Measurements from ENCODE around the gene DOCK2.

Gene DOCK2

DNA sequence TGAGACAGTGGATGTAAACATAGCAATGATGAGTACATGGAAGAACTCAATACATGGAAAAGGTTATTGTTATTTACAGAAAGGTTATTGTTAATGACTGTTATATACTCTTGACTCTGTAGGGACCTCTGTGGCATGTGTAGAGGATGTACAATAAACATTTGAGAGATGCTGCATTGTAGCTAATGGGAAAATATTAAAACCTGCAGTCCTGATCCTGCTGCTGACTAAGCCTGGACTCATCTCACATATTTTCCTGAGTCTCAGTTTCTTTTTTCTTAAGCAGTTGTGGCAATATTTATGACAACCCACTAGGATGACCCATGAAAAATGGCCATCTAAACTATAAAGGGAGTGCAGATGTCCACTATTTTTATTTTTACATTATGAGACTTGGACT lies 75.4 kb downstream of the DOCK2 start:
- no peak overlapping the region for H3K4me2 ChIP-seq (ENCODE audit: low read length)
- peaks cover 96% of the 10 kb centered on the region for H3K36me3 ChIP-seq (ENCODE audit: control insufficient read depth, low read length)
- no peak overlapping the region for H3K27ac ChIP-seq (ENCODE audit: low read depth, low read length)
- H3K79me2 ChIP-seq (ENCODE audit: control insufficient read depth, low read length) = no peaks in the 10 kb centered on the region
- H3K9me2 ChIP-seq (replicated peaks; ENCODE audit: control insufficient read depth, low read length) = no peaks in the 10 kb centered on the region
- H4K20me1 ChIP-seq (ENCODE audit: control insufficient read depth, insufficient read depth, low read depth, low read length) = no peaks in the 10 kb centered on the region
- no peaks in the 10 kb centered on the region for H3F3A ChIP-seq (ENCODE audit: control insufficient read depth, insufficient read depth)
- no peak for TF ChIP-seq EZH2phosphoT487 (IDR thresholded peaks at IDR 0.05; ENCODE audit: borderline replicate concordance, low read length)
- TF ChIP-seq, protein P1, sequence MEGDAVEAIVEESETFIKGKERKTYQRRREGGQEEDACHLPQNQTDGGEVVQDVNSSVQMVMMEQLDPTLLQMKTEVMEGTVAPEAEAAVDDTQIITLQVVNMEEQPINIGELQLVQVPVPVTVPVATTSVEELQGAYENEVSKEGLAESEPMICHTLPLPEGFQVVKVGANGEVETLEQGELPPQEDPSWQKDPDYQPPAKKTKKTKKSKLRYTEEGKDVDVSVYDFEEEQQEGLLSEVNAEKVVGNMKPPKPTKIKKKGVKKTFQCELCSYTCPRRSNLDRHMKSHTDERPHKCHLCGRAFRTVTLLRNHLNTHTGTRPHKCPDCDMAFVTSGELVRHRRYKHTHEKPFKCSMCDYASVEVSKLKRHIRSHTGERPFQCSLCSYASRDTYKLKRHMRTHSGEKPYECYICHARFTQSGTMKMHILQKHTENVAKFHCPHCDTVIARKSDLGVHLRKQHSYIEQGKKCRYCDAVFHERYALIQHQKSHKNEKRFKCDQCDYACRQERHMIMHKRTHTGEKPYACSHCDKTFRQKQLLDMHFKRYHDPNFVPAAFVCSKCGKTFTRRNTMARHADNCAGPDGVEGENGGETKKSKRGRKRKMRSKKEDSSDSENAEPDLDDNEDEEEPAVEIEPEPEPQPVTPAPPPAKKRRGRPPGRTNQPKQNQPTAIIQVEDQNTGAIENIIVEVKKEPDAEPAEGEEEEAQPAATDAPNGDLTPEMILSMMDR (IDR thresholded peaks at IDR 0.05; ENCODE audit: low read depth, low read length, poor library complexity, severe bottlenecking) = no peak
- H3K9me3 ChIP-seq (ENCODE audit: control insufficient read depth, insufficient read depth, low read length) = no peaks in the 10 kb centered on the region
- H3K4me1 ChIP-seq (ENCODE audit: control insufficient read depth, low read length) = no peaks in the 10 kb centered on the region
- no peak overlapping the region for H3K4me3 ChIP-seq (ENCODE audit: low read length)
- no peaks in the 10 kb centered on the region for H3K27me3 ChIP-seq (ENCODE audit: control insufficient read depth, low read length)

DNA sequence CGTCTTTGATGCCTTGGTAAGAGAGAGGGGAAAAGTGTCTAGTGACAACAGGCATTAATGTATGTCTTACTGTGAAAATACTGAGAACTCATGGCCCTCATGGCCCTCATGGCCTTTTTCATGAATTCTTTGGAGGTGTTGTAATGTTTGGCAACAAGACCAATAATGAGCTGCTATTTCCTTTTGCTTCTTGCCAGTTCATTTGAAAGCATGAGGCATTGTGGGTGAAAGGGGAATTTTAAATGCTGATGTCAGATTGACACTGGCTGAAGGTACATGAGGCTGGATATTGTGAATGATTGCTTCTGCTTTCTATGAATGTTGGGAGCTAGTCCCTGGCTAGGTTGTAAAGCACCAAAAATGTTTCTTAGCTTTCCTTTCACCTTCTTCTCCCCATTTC lies 79.2 kb downstream of the DOCK2 start:
- Histone ChIP-seq H3K9me2 (replicated peaks; ENCODE audit: control insufficient read depth, low read length) (no peaks in the 10 kb centered on the region), H3K4me1 (ENCODE audit: control insufficient read depth, low read length) (no peaks in the 10 kb centered on the region), H3F3A (ENCODE audit: control insufficient read depth, insufficient read depth) (no peaks in the 10 kb centered on the region), H3K9me3 (ENCODE audit: control insufficient read depth, insufficient read depth, low read length) (no peaks in the 10 kb centered on the region), H3K79me2 (ENCODE audit: control insufficient read depth, low read length) (no peaks in the 10 kb centered on the region), H3K4me3 (ENCODE audit: low read length) (no peak overlapping the region), H3K36me3 (ENCODE audit: control insufficient read depth, low read length) (peaks cover 98% of the 10 kb centered on the region), H3K27me3 (ENCODE audit: control insufficient read depth, low read length) (no peaks in the 10 kb centered on the region), H4K20me1 (ENCODE audit: control insufficient read depth, insufficient read depth, low read depth, low read length) (no peaks in the 10 kb centered on the region), H3K27ac (ENCODE audit: low read depth, low read length) (no peak overlapping the region), H3K4me2 (ENCODE audit: low read length) (no peak overlapping the region)
- TF ChIP-seq, protein P1 (IDR thresholded peaks at IDR 0.05; ENCODE audit: low read depth, low read length, poor library complexity, severe bottlenecking) = no peak
- no peak for TF ChIP-seq EZH2phosphoT487 (IDR thresholded peaks at IDR 0.05; ENCODE audit: borderline replicate concordance, low read length)

DNA sequence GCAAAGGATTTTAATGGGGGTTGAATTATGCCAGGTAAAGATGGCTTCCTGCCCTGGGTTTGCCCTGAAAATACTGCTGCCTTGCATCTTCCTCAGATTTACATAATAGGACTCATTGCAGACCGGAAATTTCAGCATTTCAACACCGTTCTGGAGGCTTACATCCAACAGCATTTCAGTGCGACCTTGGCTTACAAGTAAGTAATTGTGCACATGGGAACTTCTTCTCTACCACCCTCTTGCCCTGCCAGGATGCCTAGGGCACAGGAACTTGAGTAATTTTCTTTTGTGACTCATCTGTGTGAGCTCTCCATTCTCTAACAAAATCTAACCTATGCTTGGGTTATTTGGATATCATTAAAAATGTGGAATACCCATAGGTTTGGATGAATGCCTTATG lies 80.2 kb downstream of the DOCK2 start:
- Histone ChIP-seq H3K9me2 (replicated peaks; ENCODE audit: control insufficient read depth, low read length) (no peaks in the 10 kb centered on the region), H3K27me3 (ENCODE audit: control insufficient read depth, low read length) (no peaks in the 10 kb centered on the region), H3K4me2 (ENCODE audit: low read length) (no peak overlapping the region), H3K79me2 (ENCODE audit: control insufficient read depth, low read length) (peaks cover 7% of the 10 kb centered on the region; the same call in 1 of the 2 replicates), H3K27ac (ENCODE audit: low read depth, low read length) (no peak overlapping the region), H3K4me1 (ENCODE audit: control insufficient read depth, low read length) (no peaks in the 10 kb centered on the region), H4K20me1 (ENCODE audit: control insufficient read depth, insufficient read depth, low read depth, low read length) (no peaks in the 10 kb centered on the region), H3F3A (ENCODE audit: control insufficient read depth, insufficient read depth) (no peaks in the 10 kb centered on the region), H3K4me3 (ENCODE audit: low read length) (no peak overlapping the region), H3K9me3 (ENCODE audit: control insufficient read depth, insufficient read depth, low read length) (no peaks in the 10 kb centered on the region), H3K36me3 (ENCODE audit: control insufficient read depth, low read length) (peaks cover 98% of the 10 kb centered on the region)
- TF ChIP-seq, protein P1 (IDR thresholded peaks at IDR 0.05; ENCODE audit: low read depth, low read length, poor library complexity, severe bottlenecking) = no peak
- TF ChIP-seq EZH2phosphoT487 (IDR thresholded peaks at IDR 0.05; ENCODE audit: borderline replicate concordance, low read length) = no peak

Data from DOHH2 (cell line).